K562 (cell line): ENCODE measurements around the gene KPNB1. TPM values are rescaled to one million over a fixed set of nuclear protein-coding genes. Genes with fewer than 3 reads are reported as not detected.

Source experiments
- ATAC-seq: fragments of 200-7000 bp; cut with Tn5 transposase; 3 replicates; pipeline ENCODE4 v1.9.1; 2020; ENCODE audit warnings: moderate library complexity
- BruUV-seq: library from RNA; stranded (reverse); fragments of 400-500 nt; replicated peaks from 2 replicates; lab custom pipeline; 2021; lab: Mats Ljungman, UMichigan
- CTCF ChIA-PET: fragments of 300-600 bp; formaldehyde crosslinking; extraction: SDS; loops from one replicate; lab custom pipeline; 2021; ENCODE audit warnings: low intra/inter-chr PET ratio; lab: Yijun Ruan, JAX
- POLR2A ChIA-PET: fragments of 300-600, 350-650 bp; sonication (Branson Sonifier 250); formaldehyde crosslinking; extraction: SDS; loops from one replicate; lab custom pipeline; 2021; ENCODE audit warnings: antibody characterized with exemption, inconsistent platforms; lab: Yijun Ruan, JAX
- DNase-seq, 4 experiments: peaks; one replicate each; pipeline versions ENCODE4 v3.0.0 to v3.0.0-alpha.2; 2011 to 2018; ENCODE audit warnings: low spot score in 3 of 4, mixed read lengths in 3 of 4; ENCODE audit errors: extremely low read depth in 1 of 4
- FAIRE-seq: peaks from 2 replicates; lab custom pipeline; 2011; peaks lifted over from hg19 to GRCh38; lab: Jason Lieb, UNC
- H2AFZ ChIP-seq: 2 replicates; pipeline ENCODE4 v1.6.0; 2011; ENCODE audit warnings: low read depth, low read length, control low read depth, inconsistent platforms
- H3K27ac ChIP-seq: fragments of 200-600 bp; 3 replicates; pipeline ENCODE4 v1.8.0; 2011; ENCODE audit warnings: low read depth, mild to moderate bottlenecking, control low read depth, inconsistent platforms, low read length, moderate library complexity, mixed read lengths; ENCODE audit errors: extremely low read depth
- H3K27me3 ChIP-seq, 2 experiments: fragments of 300-600 bp in 1 of 2; 2 replicates in 1 of 2; 3 replicates in 1 of 2; pipeline versions ENCODE4 v1.6.0 to v1.8.0; 2011; ENCODE audit warnings: inconsistent platforms in 2 of 2, low read length in 2 of 2, mild to moderate bottlenecking in 1 of 2, mixed read lengths in 1 of 2, moderate library complexity in 1 of 2; ENCODE audit not compliant: control insufficient read depth in 2 of 2, insufficient read depth in 2 of 2
- H3K36me3 ChIP-seq: fragments of 300-600 bp; 3 replicates; pipeline ENCODE4 v1.8.0; 2011; ENCODE audit warnings: mild to moderate bottlenecking, low read length, inconsistent platforms; ENCODE audit not compliant: control insufficient read depth, insufficient read depth
- H3K4me1 ChIP-seq, 2 experiments: fragments of 200-600 bp in 1 of 2; replicated peaks in 1 of 2; 2 replicates in 1 of 2; 3 replicates in 1 of 2; pipeline versions ENCODE4 v1.5.1 to v1.8.0; 2011; ENCODE audit warnings: inconsistent platforms in 2 of 2, low read length in 2 of 2, mild to moderate bottlenecking in 1 of 2, mixed read lengths in 1 of 2, moderate library complexity in 1 of 2; ENCODE audit not compliant: control insufficient read depth in 2 of 2, insufficient read depth in 2 of 2
- H3K4me2 ChIP-seq: 2 replicates; pipeline ENCODE4 v1.6.1; 2011; ENCODE audit warnings: low read length, control low read depth, inconsistent platforms, mixed read lengths; ENCODE audit not compliant: insufficient read depth
- H3K4me3 ChIP-seq: fragments of 200-600 bp; sonication (generic), shearing (Covaris generic); 2 replicates; pipeline ENCODE4 v1.5.1; 2016; ENCODE audit warnings: control low read depth, inconsistent platforms
- H3K79me2 ChIP-seq: fragments of 200-600 bp; 3 replicates; pipeline ENCODE4 v1.8.0; 2011; ENCODE audit warnings: low read length, inconsistent platforms; ENCODE audit not compliant: control insufficient read depth, insufficient read depth
- H3K9ac ChIP-seq, 2 experiments: 2 replicates each; pipeline versions ENCODE4 v1.6.0 to v1.6.1; 2011; ENCODE audit warnings: low read depth in 2 of 2, low read length in 2 of 2, control low read depth in 1 of 2, inconsistent platforms in 1 of 2, mild to moderate bottlenecking in 1 of 2, mixed read lengths in 1 of 2; ENCODE audit not compliant: insufficient read depth in 1 of 2
- H3K9me1 ChIP-seq: one replicate; pipeline ENCODE4 v1.6.0; 2011; ENCODE audit warnings: inconsistent platforms, mild to moderate bottlenecking, low read length, moderate library complexity; ENCODE audit not compliant: control insufficient read depth, insufficient read depth
- H3K9me3 ChIP-seq: replicated peaks from 2 replicates; pipeline ENCODE4 v1.5.1; 2011; ENCODE audit warnings: low read depth, low read length, inconsistent platforms; ENCODE audit not compliant: control insufficient read depth, insufficient read depth
- H4K20me1 ChIP-seq: replicated peaks from 2 replicates; pipeline ENCODE4 v1.6.1; 2011; ENCODE audit warnings: low read length, inconsistent platforms, mixed read lengths; ENCODE audit not compliant: control insufficient read depth, insufficient read depth
- IRF1 ChIP-seq: sonication (generic); formaldehyde crosslinking; IDR thresholded peaks from 2 replicates; pipeline ENCODE4 v1.8.0; 2022; ENCODE audit warnings: missing genetic modification reagents, mild to moderate bottlenecking, borderline replicate concordance
- LCOR ChIP-seq: sonication (generic); formaldehyde crosslinking; IDR thresholded peaks from 2 replicates; pipeline ENCODE4 v1.8.0; 2022; ENCODE audit warnings: mild to moderate bottlenecking, missing genetic modification reagents
- MAFK ChIP-seq: IDR thresholded peaks from 2 replicates; pipeline ENCODE4 v1.6.1; 2011; ENCODE audit warnings: low read length, improper control_type of control experiment
- WGBS: fragments of 100-300 bp; shearing (Covaris generic); methylation state at CpG from one replicate; pipeline ENCODE4 v1.1.6; 2016; ENCODE audit warnings: low coverage, mixed read lengths; ENCODE audit not compliant: insufficient coverage; ENCODE audit errors: missing lambda C conversion rate; 5-methylcytosine and 5-hydroxymethylcytosine counted together
- in situ Hi-C: fragments of 300-500 bp; cut with MboI; formaldehyde crosslinking; loops from 4 replicates; pipeline ENCODE4 v1.15.0; 2018; ENCODE audit warnings: inconsistent platforms, mixed read lengths
- intact Hi-C: fragments of 100-400 bp; cut with micrococcal nuclease; formaldehyde crosslinking; loops from 2 replicates; pipeline ENCODE4 v1.14.2; 2022
- polyA plus RNA-seq, 8 experiments: library from polyadenylated mRNA; depleted of rRNA in 4 of 8; stranded (reverse) in 5 of 8; unstranded in 3 of 8; fragments of >200 nt; fragmentation: Nextera tagmentation in 2 of 8; fragmentation: Illumina TruSeq in 1 of 8; extraction: Ambion mirVana in 2 of 8; extraction: Trizol in 1 of 8; gene quantifications; 2 replicates each; pipeline versions ENCODE4 v1.2.1 to v1.2.3, GENCODE V29; 2011 to 2014; ENCODE audit warnings: inconsistent platforms in 1 of 8, missing spikeins in 1 of 8
- total RNA-seq, 7 experiments: library from RNA; depleted of rRNA in 6 of 7; stranded (reverse); fragments of >200 nt in 6 of 7; fragmentation: Illumina TruSeq in 2 of 7; extraction: Trizol in 2 of 7; gene quantifications; 2 replicates each; pipeline versions ENCODE4 v1.2.1 to v1.2.3, GENCODE V29; 2011 to 2021; ENCODE audit warnings: low replicate concordance in 1 of 7

Gene KPNB1
- total and polyA plus RNA-seq, 9 of the 15 experiments (the other 6 are each of a cell fraction or from before 2014, with no cell fraction given): 154 to 622 (median 354) TPM

DNA sequence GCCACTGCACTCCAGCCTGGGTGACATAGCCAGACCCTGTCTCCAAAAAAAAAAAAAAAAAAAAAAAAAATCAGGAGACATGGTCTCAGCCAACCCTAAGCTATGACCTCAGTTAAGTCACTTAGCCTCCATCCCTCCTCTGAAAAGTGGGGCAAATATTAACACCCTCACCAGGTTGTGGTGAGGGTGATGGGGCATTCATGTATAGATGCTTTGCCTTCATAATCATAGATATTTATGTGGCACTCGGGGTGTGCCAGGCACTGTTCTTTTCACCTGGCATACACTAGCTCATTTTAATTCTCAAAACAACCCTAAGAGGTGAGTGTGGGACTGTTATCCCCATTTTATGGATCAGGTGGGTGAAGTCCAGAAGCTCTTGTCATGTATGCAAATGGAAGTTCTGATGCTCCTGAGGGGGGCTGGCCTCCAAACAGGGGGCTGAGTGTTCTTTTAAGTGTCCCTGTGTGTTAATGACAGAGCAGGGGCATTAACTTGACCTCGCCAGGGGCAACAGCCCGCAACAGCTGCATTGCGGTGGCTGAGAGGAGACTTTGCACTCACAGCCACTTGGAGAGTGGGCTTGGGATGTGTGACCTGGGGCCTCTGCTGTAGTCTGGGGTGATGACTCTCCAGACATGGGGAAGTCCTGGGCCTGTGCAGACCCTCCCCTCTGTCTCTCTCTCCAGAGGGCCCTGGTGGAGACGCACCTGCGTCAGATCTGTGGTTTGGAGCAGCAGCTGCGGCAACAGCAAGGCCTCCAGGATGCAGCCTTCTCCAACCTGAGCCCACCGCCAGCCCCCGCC, 48.4 kb downstream of the KPNB1 start:
- H3K9me1 ChIP-seq: no peaks in the 10 kb centered on the region
- peaks cover 18 to 58% of the 10 kb centered on the region in 2 experiments for H3K4me1 ChIP-seq
- H3K36me3 ChIP-seq: peaks cover 9% of the 10 kb centered on the region; the same call in 1 of the 3 replicates
- FAIRE-seq (no peak), DNase-seq (no peak), ATAC-seq (no peak)
- H2AFZ ChIP-seq: no peak overlapping the region
- H3K79me2 ChIP-seq: peaks cover 5% of the 10 kb centered on the region; the same call in 2 of the 3 replicates
- H3K9me3 ChIP-seq: no peaks in the 10 kb centered on the region
- H3K4me3 ChIP-seq: no peak overlapping the region
- TF ChIP-seq LCOR (CRISPR knock-in tag) (no peak), MAFK (no peak), IRF1 (CRISPR knock-in tag) (no peak)
- ChIA-PET CTCF (interaction anchor here (0.6 to 1.2 kb wide), 2 partner anchors 44 to 92 kb away, joined by 3 to 6 read pairs; no protein-coding TSS in a partner anchor), POLR2A (interaction anchor here (1.0 to 1.3 kb wide), 5 partner anchors 9 to 123 kb away, joined by 3 to 6 read pairs (median 4); partner anchors contain the start of gene OSBPL7)
- H3K27me3 ChIP-seq: no peaks in the 10 kb centered on the region
- in situ Hi-C loops: no loop called here
- no peak overlapping the region for H3K9ac ChIP-seq
- BruUV-seq: no TSS peak
- no peak overlapping the region for H3K4me2 ChIP-seq
- no peak overlapping the region for H3K27ac ChIP-seq
- no peaks in the 10 kb centered on the region for H4K20me1 ChIP-seq
- 47% methylated on average over 7 of the region's 9 CpGs for WGBS
- intact Hi-C loops: loop anchor here (5.0 kb wide), 1 partner anchor 104 kb away; no protein-coding TSS in a partner anchor
